Adrenal gland (tissue), 12 donors: ENCODE measurements around the gene NARF. TPM values are rescaled to one million over a fixed set of nuclear protein-coding genes. Genes with fewer than 3 reads are reported as not detected.
"Not testable (repeated sequence)": the region's sequence is repeated elsewhere in the genome, so short reads cannot be mapped to it uniquely, and the experiment has no call there.

Experiments
- DNase-seq, 7 donors: peaks; one replicate each; pipeline ENCODE4 v3.0.0-alpha.2; 2019 to 2020
- H3K27ac ChIP-seq, 5 donors: fragments of 200-600 bp; sonication (generic) in 4 of 5; 1 replicate in 3 of 5; 2 replicates in 2 of 5; pipeline versions ENCODE4 v1.5.1 to v1.8.0; 2016 to 2020; ENCODE audit warnings: mild to moderate bottlenecking in 1 of 5
- H3K27me3 ChIP-seq: fragments of 200-600 bp; 2 replicates; pipeline ENCODE4 v1.8.0; 2021
- H3K36me3 ChIP-seq, 2 donors: fragments of 200-600 bp; replicated peaks in 1 of 2; 1 replicate in 1 of 2; 2 replicates in 1 of 2; pipeline versions ENCODE4 v1.5.1 to v1.8.0; 2018 to 2022
- H3K4me1 ChIP-seq, 2 donors: fragments of 200-600 bp; replicated peaks in 1 of 2; 1 replicate in 1 of 2; 2 replicates in 1 of 2; pipeline versions ENCODE4 v1.5.1 to v1.8.0; 2018 to 2021
- H3K4me3 ChIP-seq, 4 donors: fragments of 200-600 bp; sonication (generic) in 3 of 4; one replicate each; pipeline ENCODE4 v1.5.1; 2016 to 2018
- H3K9me3 ChIP-seq, 3 donors: fragments of 200-600 bp; sonication (generic) in 1 of 3; replicated peaks in 1 of 3; 1 replicate in 2 of 3; 2 replicates in 1 of 3; pipeline versions ENCODE4 v1.5.1 to v1.8.0; 2016 to 2021
- CTCF ChIP-seq, 6 experiments: fragments of 450-650 bp in 4 of 6; fragments of 200-600 bp in 2 of 6; sonication (generic) in 1 of 6; IDR thresholded peaks; 1 replicate in 5 of 6; 2 replicates in 1 of 6; pipeline versions ENCODE4 v1.5.1 to v1.8.0; 2016 to 2021; ENCODE audit warnings: antibody characterized with exemption in 6 of 6, mild to moderate bottlenecking in 2 of 6, moderate library complexity in 1 of 6
- POLR2A ChIP-seq, 2 donors: fragments of 450-650 bp; IDR thresholded peaks; one replicate each; pipeline ENCODE4 v1.6.1; 2017; ENCODE audit warnings: antibody characterized with exemption in 2 of 2, mild to moderate bottlenecking in 2 of 2, moderate library complexity in 1 of 2
- WGBS, 4 donors: extraction: QIAGEN DNeasy Blood & Tissue Kit in 2 of 4; methylation state at CpG; one replicate each; pipeline versions ENCODE4 v1.1.5 to v1.1.7; 2013 to 2017; 5-methylcytosine and 5-hydroxymethylcytosine counted together
- intact Hi-C, 2 donors: fragments of 100-400 bp; cut with DNase I; formaldehyde crosslinking; loops; one replicate each; pipeline versions ENCODE4 v1.14.1 to v1.15.0; 2022 to 2023
- polyA plus RNA-seq, 3 donors: library from polyadenylated mRNA; stranded (reverse); fragments of 200-250 nt in 2 of 3; fragments of 350-450 nt in 1 of 3; fragmentation: Illumina TruSeq in 1 of 3; extraction: RNeasy Lipid Tissue Mini Kit (QIAGEN cat#74804) in 1 of 3; gene quantifications; one replicate each; pipeline ENCODE4 v1.2.3, GENCODE V29; 2013 to 2014
- small RNA-seq, 2 donors: library from RNA; depleted of rRNA; stranded (forward); fragments of <200 nt; gene quantifications; one replicate each; pipeline ENCODE3, GENCODE V24; 2016
- total RNA-seq, 9 donors: library from RNA; depleted of rRNA in 4 of 9; stranded (reverse); fragments of >200 nt in 4 of 9; fragments of 120-200 nt in 1 of 9; fragmentation: NEBNext Ultra II Directional in 1 of 9; extraction: Animal tissue kit (Norgen Biotek cat#: 25700) in 1 of 9; gene quantifications; one replicate each; pipeline versions ENCODE4 v1.1.0 to v1.2.4, GENCODE V29; 2013 to 2023
- donor health status: healthy with polysubstance abuse.
- donor health status: Bipolar disorder and iron deficiency.
- donor health status: DM: yes; HTN: yes; CAD: no.
- donor health status: DM: no; HTN: no; CAD: no.
- donor health status: DM: no; HTN: no; CAD: no.
- donor health status: DM: yes; HTN: yes; CAD: no.

Gene NARF
- total and polyA plus RNA-seq, 12 donors, result 21.8 to 198 (median 55.1) TPM

DNA sequence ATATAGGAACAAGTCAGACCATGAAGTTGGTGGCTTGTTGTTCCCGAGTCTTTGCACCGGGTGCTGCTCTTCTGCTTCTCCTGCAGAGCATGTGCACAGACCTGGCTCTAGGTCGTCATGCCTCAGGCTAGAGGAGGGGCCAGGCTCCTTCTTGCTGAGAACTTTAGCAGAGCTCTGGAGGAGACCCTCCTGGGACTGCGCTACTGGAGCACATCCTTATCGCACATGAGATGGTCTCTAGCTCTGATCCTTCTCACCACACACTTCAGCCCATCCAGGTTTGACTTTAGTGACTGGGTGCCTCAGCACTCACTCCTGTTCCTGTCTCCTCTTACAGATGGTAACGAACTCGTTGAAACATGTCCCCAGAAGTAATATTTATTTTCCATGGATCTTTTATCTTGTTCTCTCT lies 75.9 kb downstream of the NARF start:
- H3K4me1 ChIP-seq, result peaks cover 43 to 90% of the 10 kb centered on the region in 2 donors
- no peak overlapping the region for H3K4me3 ChIP-seq
- no peaks in the 10 kb centered on the region for H3K27me3 ChIP-seq
- no peaks in the 10 kb centered on the region for H3K36me3 ChIP-seq
- H3K27ac ChIP-seq, result peak overlapping the region in 4 of 5 donors; percentile 14 to 98 (median 79)
- TF ChIP-seq POLR2A (IDR thresholded peaks at IDR 0.05) (no peak), CTCF (IDR thresholded peaks at IDR 0.05) (no peak)
- WGBS, 4 donors, result 70 to 75% (median 74%) methylated on average over 5 to 7 of the region's 7 CpGs
- no peak for DNase-seq
- H3K9me3 ChIP-seq, result no peaks in the 10 kb centered on the region
- intact Hi-C loops, result no loop called here

- Histone ChIP-seq H3K27ac (peak overlapping the region; percentile 75 to 98 (median 93)), H3K27me3 (no peaks in the 10 kb centered on the region), H3K4me1 (peaks cover 33 to 68% of the 10 kb centered on the region in 2 donors), H3K9me3 (no peaks in the 10 kb centered on the region), H3K4me3 (peak overlapping the region in 1 of 4 donors; percentile 43), H3K36me3 (no peaks in the 10 kb centered on the region)
- TF ChIP-seq CTCF (IDR thresholded peaks at IDR 0.05) (no peak), POLR2A (IDR thresholded peaks at IDR 0.05) (no peak)
- WGBS, 4 donors, result 11 to 26% (median 16%) methylated on average over 4 to 6 of the region's 6 CpGs
- peak; percentile 59 to 81 (median 66) for DNase-seq
- intact Hi-C loops, result no loop called here
Measured at GRCh38 chr17:82536512-82537201, 78.1 kb downstream of the NARF start.

DNA sequence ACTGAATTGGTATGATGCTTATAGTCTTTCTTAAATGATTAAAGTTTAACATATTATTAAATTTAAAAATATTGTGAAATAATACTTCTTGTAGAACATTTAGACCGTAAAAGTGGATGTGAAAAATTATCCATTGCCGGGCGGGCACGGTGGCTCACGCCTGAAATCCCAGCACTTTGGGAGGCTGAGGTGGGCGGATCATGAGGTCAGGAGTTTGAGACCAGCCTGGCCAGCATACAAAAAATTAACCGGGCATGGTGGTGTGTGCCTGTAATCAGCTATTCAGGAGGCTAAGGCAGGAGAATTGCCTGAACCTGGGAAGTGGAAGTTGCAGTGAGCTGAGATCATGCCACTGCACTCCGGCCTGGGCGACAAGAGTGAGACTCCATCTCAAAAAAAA lies 78.7 kb downstream of the NARF start:
- intact Hi-C loops, H3K36me3 ChIP-seq, H3K9me3 ChIP-seq, H3K27me3 ChIP-seq: not testable (repeated sequence)
- Histone ChIP-seq H3K4me1 (peaks cover 33 to 63% of the 10 kb centered on the region in 2 donors), H3K4me3 (peak overlapping the region in 1 of 4 donors; percentile 43), H3K27ac (peak overlapping the region; percentile 75 to 98 (median 93))
- DNase-seq, result peak in 1 of 7 donors; percentile 52
- 28 to 49% (median 45%) methylated on average over 9 of the region's 9 CpGs for WGBS, 4 donors

DNA sequence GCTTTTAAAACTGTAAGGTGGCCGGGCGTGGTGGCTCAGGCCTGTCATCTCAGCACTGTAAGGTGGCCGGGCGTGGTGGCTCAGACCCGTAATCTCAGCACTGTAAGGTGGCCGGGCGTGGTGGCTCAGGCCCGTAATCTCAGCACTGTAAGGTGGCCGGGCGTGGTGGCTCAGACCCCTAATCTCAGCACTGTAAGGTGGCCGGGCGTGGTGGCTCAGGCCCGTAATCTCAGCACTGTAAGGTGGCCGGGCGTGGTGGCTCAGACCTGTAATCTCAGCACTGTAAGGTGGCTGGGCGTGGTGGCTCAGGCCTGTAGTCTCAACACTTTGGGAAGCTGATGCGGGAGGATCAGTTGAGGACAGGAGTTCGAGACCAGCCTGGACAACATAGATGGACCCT lies 80.5 kb downstream of the NARF start:
- 91 to 95% (median 93%) methylated on average over 9 to 18 of the region's 18 CpGs for WGBS, 4 donors
- DNase-seq, H3K27me3 ChIP-seq, H3K36me3 ChIP-seq, H3K9me3 ChIP-seq, intact Hi-C loops, H3K4me3 ChIP-seq: not testable (repeated sequence)
- peaks cover 33 to 58% of the 10 kb centered on the region in 2 donors for H3K4me1 ChIP-seq
- peak overlapping the region in 2 of 5 donors; percentile 93 to 98 for H3K27ac ChIP-seq

Small RNAs within 50 kb of the gene (small RNA-seq; reads per million reads assigned to genes)
- 0 reads per million in 2 donors for gene RF00019

Other genes with a start within 250 kb of the NARF start
- gene CCDC57, start 245.9 kb upstream of the NARF start, total RNA-seq, result 10 to 100 TPM; 12.2 to 51.3 (median 25.1) TPM
- 100 to 1,000 TPM in 2 of 3 donors, 1 to 10 TPM in 1; 7.1 to 275 (median 129) TPM for gene CCDC57, start 245.9 kb upstream of the NARF start, polyA plus RNA-seq
- gene SLC16A3, start 229.7 kb upstream of the NARF start, total RNA-seq, result 10 to 100 TPM in 8 of 9 donors, 1 to 10 TPM in 1; 5.3 to 58.6 (median 36.7) TPM
- gene SLC16A3, start 229.7 kb upstream of the NARF start, polyA plus RNA-seq, result 10 to 100 TPM in 2 of 3 donors, 1 to 10 TPM in 1; 2.7 to 14.4 (median 10.5) TPM
- gene CSNK1D, start 185.0 kb upstream of the NARF start, total RNA-seq, result 100 to 1,000 TPM in 4 of 9 donors, 10 to 100 TPM in 5; 23.7 to 185 (median 70.0) TPM
- gene CSNK1D, start 185.0 kb upstream of the NARF start, polyA plus RNA-seq, result 100 to 1,000 TPM; 126 to 171 (median 153) TPM
- gene CD7, start 141.1 kb upstream of the NARF start, total RNA-seq, result 1 to 10 TPM in 6 of 9 donors, under 1 TPM in 2, not detected in 1; 0.11 to 4.1 (median 1.6) TPM
- gene CD7, start 141.1 kb upstream of the NARF start, polyA plus RNA-seq, result 1 to 10 TPM in 2 of 3 donors, not detected in 1; 1.1 to 4.2 TPM
- gene SECTM1, start 125.0 kb upstream of the NARF start, total RNA-seq, result 10 to 100 TPM in 5 of 9 donors, 1 to 10 TPM in 4; 1.2 to 24.3 (median 10.6) TPM
- 1 to 10 TPM; 1.4 to 4.3 (median 3.7) TPM for gene SECTM1, start 125.0 kb upstream of the NARF start, polyA plus RNA-seq
- under 1 TPM in 1 of 9 donors, not detected in 8; 0.26 TPM for gene TEX19, start 99.5 kb upstream of the NARF start, total RNA-seq
- gene TEX19, start 99.5 kb upstream of the NARF start, polyA plus RNA-seq, result not detected
- gene UTS2R, start 87.0 kb upstream of the NARF start, total RNA-seq, result not detected
- gene UTS2R, start 87.0 kb upstream of the NARF start, polyA plus RNA-seq, result not detected
- gene HEXD, start 40.4 kb upstream of the NARF start, total RNA-seq, result 100 to 1,000 TPM in 1 of 9 donors, 10 to 100 TPM in 8; 16.2 to 104 (median 39.7) TPM
- 100 to 1,000 TPM in 2 of 3 donors, 1 to 10 TPM in 1; 8.9 to 292 (median 198) TPM for gene HEXD, start 40.4 kb upstream of the NARF start, polyA plus RNA-seq
- gene OGFOD3, start 40.2 kb upstream of the NARF start, total RNA-seq, result 100 to 1,000 TPM in 1 of 9 donors, 10 to 100 TPM in 8; 19.1 to 131 (median 52.6) TPM
- gene OGFOD3, start 40.2 kb upstream of the NARF start, polyA plus RNA-seq, result 10 to 100 TPM; 17.9 to 39.8 (median 34.1) TPM
- gene CYBC1, start 8.0 kb upstream of the NARF start, total RNA-seq, result 100 to 1,000 TPM in 3 of 9 donors, 10 to 100 TPM in 6; 34.6 to 160 (median 83.9) TPM
- gene CYBC1, start 8.0 kb upstream of the NARF start, polyA plus RNA-seq, result 10 to 100 TPM; 38.9 to 73.9 (median 61.2) TPM
- gene FOXK2, start 61.0 kb downstream of the NARF start, total RNA-seq, result 100 to 1,000 TPM in 1 of 9 donors, 10 to 100 TPM in 8; 30.5 to 138 (median 50.0) TPM
- gene FOXK2, start 61.0 kb downstream of the NARF start, polyA plus RNA-seq, result 10 to 100 TPM; 33.2 to 43.0 (median 38.9) TPM
- gene WDR45B, start 189.7 kb downstream of the NARF start, total RNA-seq, result 100 to 1,000 TPM in 2 of 9 donors, 10 to 100 TPM in 7; 57.9 to 104 (median 77.8) TPM
- gene WDR45B, start 189.7 kb downstream of the NARF start, polyA plus RNA-seq, result 10 to 100 TPM; 48.6 to 75.1 (median 71.4) TPM
- gene RAB40B, start 240.0 kb downstream of the NARF start, total RNA-seq, result 10 to 100 TPM in 7 of 9 donors, 1 to 10 TPM in 2; 5.9 to 33.3 (median 13.9) TPM
- gene RAB40B, start 240.0 kb downstream of the NARF start, polyA plus RNA-seq, result 10 to 100 TPM in 2 of 3 donors, 1 to 10 TPM in 1; 4.1 to 19.1 (median 16.8) TPM